ENCODE measurements around the gene ALG9. TPM values are rescaled to one million over a fixed set of nuclear protein-coding genes. Genes with fewer than 3 reads are reported as not detected.

ALG9 gene
- total RNA-seq, 5 donors from 2014 or later (not counting 1 experiment from before 2014, with no cell fraction given) = 20.0 to 25.6 (median 24.0) TPM

GRCh38 chr11:111745719-111746504 is 125.5 kb downstream of the ALG9 start:
- Mint-ChIP-seq H3K4me1 (no peaks in the 10 kb centered on the region), H3K27me3 (no peaks in the 10 kb centered on the region), H3K27ac (no peak overlapping the region), H3K36me3 (peaks cover 75% of the 10 kb centered on the region), H3K4me3 (no peak overlapping the region), H3K9me3 (no peaks in the 10 kb centered on the region)
- Histone ChIP-seq H3K36me3 (ENCODE audit: control insufficient read depth in 2 of 2, extremely low read depth in 1 of 2, insufficient read depth in 1 of 2, low read length in 1 of 2) (peaks cover 14 to 80% of the 10 kb centered on the region in 2 donors), H3K4me1 (ENCODE audit: control insufficient read depth in 1 of 2, extremely low read depth in 1 of 2, insufficient read depth in 2 of 2, low read length in 2 of 2) (no peaks in the 10 kb centered on the region), H3K27me3 (replicated peaks in 1 of 2; ENCODE audit: control insufficient read depth in 2 of 2, extremely low read depth in 1 of 2, insufficient read depth in 2 of 2, low read length in 1 of 2) (no peaks in the 10 kb centered on the region), H3K4me3 (ENCODE audit: control insufficient read depth in 1 of 2, extremely low read depth in 1 of 2, low read length in 1 of 2) (no peak overlapping the region), H3K27ac (ENCODE audit: low read length) (no peak overlapping the region), H3K9me3 (no peaks in the 10 kb centered on the region)
- ChIA-PET CTCF (no interaction called here), POLR2A (no interaction called here)
- no CpG with 5 or more reads among the region's 6 CpGs for WGBS (ENCODE audit: insufficient coverage)
- ATAC-seq (replicated peaks in 1 of 4) (no peak), DNase-seq (no peak)

- H3K27ac Mint-ChIP-seq = no peak overlapping the region
- no peaks in the 10 kb centered on the region for H3K9me3 ChIP-seq
- ATAC-seq (replicated peaks in 1 of 4) (no peak), DNase-seq (no peak)
- no peak overlapping the region for H3K27ac ChIP-seq (ENCODE audit: low read length)
- ChIA-PET CTCF (interaction anchor here in 1 of 2 donors (0.5 kb wide), 1 partner anchor 1448 kb away, joined by 4 read pairs; no protein-coding TSS in a partner anchor), POLR2A (no interaction called here)
- WGBS (ENCODE audit: insufficient coverage) = 92% methylated on average over 2 of the region's 2 CpGs
- no peaks in the 10 kb centered on the region for H3K9me3 Mint-ChIP-seq
- no peaks in the 10 kb centered on the region for H3K27me3 ChIP-seq (replicated peaks in 1 of 2; ENCODE audit: control insufficient read depth in 2 of 2, extremely low read depth in 1 of 2, insufficient read depth in 2 of 2, low read length in 1 of 2)
- peaks cover 72% of the 10 kb centered on the region for H3K36me3 Mint-ChIP-seq
- no peaks in the 10 kb centered on the region for H3K4me1 ChIP-seq (ENCODE audit: control insufficient read depth in 1 of 2, extremely low read depth in 1 of 2, insufficient read depth in 2 of 2, low read length in 2 of 2)
- no peaks in the 10 kb centered on the region for H3K27me3 Mint-ChIP-seq
- H3K36me3 ChIP-seq (ENCODE audit: control insufficient read depth in 2 of 2, extremely low read depth in 1 of 2, insufficient read depth in 1 of 2, low read length in 1 of 2) = peaks cover 14 to 75% of the 10 kb centered on the region in 2 donors
- H3K4me1 Mint-ChIP-seq = no peaks in the 10 kb centered on the region
- no peak overlapping the region for H3K4me3 Mint-ChIP-seq
- no peak overlapping the region for H3K4me3 ChIP-seq (ENCODE audit: control insufficient read depth in 1 of 2, extremely low read depth in 1 of 2, low read length in 1 of 2)
Measured at GRCh38 chr11:111743700-111744099, 127.7 kb downstream of the ALG9 start.

DNA sequence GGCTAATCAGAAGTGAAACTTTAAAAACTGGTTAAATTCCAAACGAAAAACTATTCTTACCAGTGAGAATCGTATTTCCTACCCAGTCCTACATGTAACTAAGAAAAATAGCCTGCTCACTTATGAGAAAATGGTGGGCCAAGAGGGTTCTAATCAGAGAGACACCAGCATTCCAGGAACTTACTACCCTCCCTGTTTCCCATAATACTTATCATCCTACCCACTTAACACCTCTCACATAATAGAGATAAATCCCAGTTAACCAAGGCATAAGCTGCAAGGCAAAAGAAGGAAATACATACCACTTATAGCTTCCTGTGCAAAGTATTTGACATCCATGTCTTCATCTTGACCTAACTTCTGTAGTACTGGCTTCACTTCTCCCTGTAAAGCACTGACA is 129.6 kb downstream of the ALG9 start:
- ChIA-PET CTCF (no interaction called here), POLR2A (interaction anchor here in 1 of 2 donors (0.6 kb wide), 1 partner anchor 36 kb away, joined by 4 read pairs; no protein-coding TSS in a partner anchor)
- peaks cover 1 to 10% (median 3%) of the 10 kb centered on the region in 3 donors for H3K4me1 Mint-ChIP-seq
- no peak for DNase-seq
- H3K27me3 ChIP-seq (replicated peaks in 1 of 2; ENCODE audit: control insufficient read depth in 2 of 2, extremely low read depth in 1 of 2, insufficient read depth in 2 of 2, low read length in 1 of 2) = no peaks in the 10 kb centered on the region
- peak overlapping the region in 1 of 2 donors; percentile 50 for H3K27ac Mint-ChIP-seq
- peaks cover 8 to 61% of the 10 kb centered on the region in 2 donors for H3K36me3 ChIP-seq (ENCODE audit: control insufficient read depth in 2 of 2, extremely low read depth in 1 of 2, insufficient read depth in 1 of 2, low read length in 1 of 2)
- no peaks in the 10 kb centered on the region for H3K27me3 Mint-ChIP-seq
- no peaks in the 10 kb centered on the region for H3K9me3 Mint-ChIP-seq
- H3K4me3 Mint-ChIP-seq = no peak overlapping the region
- ATAC-seq (replicated peaks in 1 of 4) = no peak
- no peak overlapping the region for H3K4me3 ChIP-seq (ENCODE audit: control insufficient read depth in 1 of 2, extremely low read depth in 1 of 2, low read length in 1 of 2)
- peaks cover 55% of the 10 kb centered on the region for H3K36me3 Mint-ChIP-seq
- no peak overlapping the region for H3K27ac ChIP-seq (ENCODE audit: low read length)
- no peaks in the 10 kb centered on the region for H3K4me1 ChIP-seq (ENCODE audit: control insufficient read depth in 1 of 2, extremely low read depth in 1 of 2, insufficient read depth in 2 of 2, low read length in 2 of 2)
- no CpG with 5 or more reads among the region's 2 CpGs for WGBS (ENCODE audit: insufficient coverage)
- H3K9me3 ChIP-seq = no peaks in the 10 kb centered on the region

DNA sequence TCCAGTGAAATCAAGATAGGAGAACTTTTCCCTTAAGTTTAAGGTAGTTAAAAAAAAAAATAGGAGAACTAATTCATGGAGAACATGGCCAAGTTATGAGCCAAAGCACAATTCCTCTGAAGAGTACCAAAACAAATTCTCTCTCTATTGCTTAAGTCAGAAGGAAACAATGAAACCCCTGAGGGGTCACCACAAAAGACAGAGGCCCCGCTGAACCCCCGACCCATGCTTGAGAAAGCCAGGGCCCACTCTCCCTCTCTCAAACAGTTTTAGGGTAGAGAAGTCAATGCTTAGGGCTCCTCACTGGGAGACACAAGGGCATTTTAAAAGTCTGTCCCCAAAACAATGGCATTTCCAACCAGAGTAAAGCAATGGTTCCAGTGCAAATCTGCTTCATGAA is 132.1 kb downstream of the ALG9 start:
- H3K4me1 ChIP-seq (ENCODE audit: control insufficient read depth in 1 of 2, extremely low read depth in 1 of 2, insufficient read depth in 2 of 2, low read length in 2 of 2) = no peaks in the 10 kb centered on the region
- no CpG with 5 or more reads among the region's 2 CpGs for WGBS (ENCODE audit: insufficient coverage)
- Mint-ChIP-seq H3K9me3 (no peaks in the 10 kb centered on the region), H3K27me3 (no peaks in the 10 kb centered on the region), H3K36me3 (peaks cover 35% of the 10 kb centered on the region), H3K4me1 (peaks cover 11 to 15% (median 15%) of the 10 kb centered on the region in 3 donors), H3K4me3 (no peak overlapping the region), H3K27ac (no peak overlapping the region)
- no peak for ATAC-seq (replicated peaks in 1 of 4)
- H3K27ac ChIP-seq (ENCODE audit: low read length) = no peak overlapping the region
- no peak overlapping the region for H3K4me3 ChIP-seq (ENCODE audit: control insufficient read depth in 1 of 2, extremely low read depth in 1 of 2, low read length in 1 of 2)
- ChIA-PET CTCF (interaction anchor here in 1 of 2 donors (0.6 kb wide), 1 partner anchor 31 kb away, joined by 3 read pairs; no protein-coding TSS in a partner anchor), POLR2A (interaction anchor here (0.6 kb wide), 2 partner anchors 21 to 798 kb away, joined by 3 to 6 read pairs; no protein-coding TSS in a partner anchor)
- H3K36me3 ChIP-seq (ENCODE audit: control insufficient read depth in 2 of 2, extremely low read depth in 1 of 2, insufficient read depth in 1 of 2, low read length in 1 of 2) = peaks cover 4 to 39% of the 10 kb centered on the region in 2 donors
- H3K9me3 ChIP-seq = no peaks in the 10 kb centered on the region
- no peaks in the 10 kb centered on the region for H3K27me3 ChIP-seq (replicated peaks in 1 of 2; ENCODE audit: control insufficient read depth in 2 of 2, extremely low read depth in 1 of 2, insufficient read depth in 2 of 2, low read length in 1 of 2)
- no peak for DNase-seq

GRCh38 chr11:111737444-111738210 is 133.8 kb downstream of the ALG9 start:
- CTCF ChIA-PET = no interaction called here
- H3K4me1 ChIP-seq (ENCODE audit: control insufficient read depth in 1 of 2, extremely low read depth in 1 of 2, insufficient read depth in 2 of 2, low read length in 2 of 2) = no peaks in the 10 kb centered on the region
- H3K9me3 Mint-ChIP-seq = no peaks in the 10 kb centered on the region
- no peak overlapping the region for H3K27ac Mint-ChIP-seq
- no peak overlapping the region for H3K4me3 Mint-ChIP-seq
- POLR2A ChIA-PET = no interaction called here
- H3K27me3 Mint-ChIP-seq = no peaks in the 10 kb centered on the region
- no peak overlapping the region for H3K27ac ChIP-seq (ENCODE audit: low read length)
- DNase-seq (no peak), ATAC-seq (replicated peaks in 1 of 4) (no peak)
- WGBS (ENCODE audit: insufficient coverage) = 96% methylated on average over 10 of the region's 14 CpGs
- no peaks in the 10 kb centered on the region for H3K9me3 ChIP-seq
- H3K36me3 Mint-ChIP-seq = peaks cover 26% of the 10 kb centered on the region
- H3K4me1 Mint-ChIP-seq = peaks cover 11 to 15% (median 15%) of the 10 kb centered on the region in 3 donors
- H3K4me3 ChIP-seq (ENCODE audit: control insufficient read depth in 1 of 2, extremely low read depth in 1 of 2, low read length in 1 of 2) = no peak overlapping the region
- H3K36me3 ChIP-seq (ENCODE audit: control insufficient read depth in 2 of 2, extremely low read depth in 1 of 2, insufficient read depth in 1 of 2, low read length in 1 of 2) = peaks cover 0 to 26% of the 10 kb centered on the region in 2 donors
- no peaks in the 10 kb centered on the region for H3K27me3 ChIP-seq (replicated peaks in 1 of 2; ENCODE audit: control insufficient read depth in 2 of 2, extremely low read depth in 1 of 2, insufficient read depth in 2 of 2, low read length in 1 of 2)

GRCh38 chr11:111736621-111737443 is 134.5 kb downstream of the ALG9 start:
- H3K27me3 Mint-ChIP-seq = no peaks in the 10 kb centered on the region
- H3K4me1 ChIP-seq (ENCODE audit: control insufficient read depth in 1 of 2, extremely low read depth in 1 of 2, insufficient read depth in 2 of 2, low read length in 2 of 2) = no peaks in the 10 kb centered on the region
- ChIA-PET CTCF (no interaction called here), POLR2A (interaction anchor here in 1 of 2 donors (0.7 kb wide), 1 partner anchor 30 kb away, joined by 3 read pairs; the partner anchor contains the start of gene PPP2R1B)
- no peaks in the 10 kb centered on the region for H3K27me3 ChIP-seq (replicated peaks in 1 of 2; ENCODE audit: control insufficient read depth in 2 of 2, extremely low read depth in 1 of 2, insufficient read depth in 2 of 2, low read length in 1 of 2)
- H3K9me3 ChIP-seq = no peaks in the 10 kb centered on the region
- peaks cover 11 to 15% (median 15%) of the 10 kb centered on the region in 3 donors for H3K4me1 Mint-ChIP-seq
- DNase-seq (no peak), ATAC-seq (replicated peaks in 1 of 4) (no peak)
- no peak overlapping the region for H3K27ac ChIP-seq (ENCODE audit: low read length)
- WGBS (ENCODE audit: insufficient coverage) = 36% methylated on average over 6 of the region's 15 CpGs
- H3K36me3 Mint-ChIP-seq = peaks cover 20% of the 10 kb centered on the region
- peak overlapping the region in 1 of 2 donors; percentile 9 for H3K27ac Mint-ChIP-seq
- no peaks in the 10 kb centered on the region for H3K9me3 Mint-ChIP-seq
- H3K36me3 ChIP-seq (ENCODE audit: control insufficient read depth in 2 of 2, extremely low read depth in 1 of 2, insufficient read depth in 1 of 2, low read length in 1 of 2) = peaks cover 0 to 22% of the 10 kb centered on the region in 2 donors
- no peak overlapping the region for H3K4me3 Mint-ChIP-seq
- H3K4me3 ChIP-seq (ENCODE audit: control insufficient read depth in 1 of 2, extremely low read depth in 1 of 2, low read length in 1 of 2) = no peak overlapping the region
